ENCODE data around the gene CORO2B.
"Not testable (repeated sequence)": the region's sequence is repeated elsewhere in the genome, so short reads cannot be mapped to it uniquely, and the experiment has no call there.

Gene CORO2B

GRCh38 chr15:68676011-68676605 lies 97.3 kb downstream of the CORO2B start:
- DNase-seq (ENCODE audit: low read depth) = no peak
- H3K4me3 ChIP-seq (ENCODE audit: low read length) = no peak overlapping the region
- no peak for TF ChIP-seq CTCF (conservative IDR thresholded peaks at IDR 0.05; ENCODE audit: low read length)

GRCh38 chr15:68676926-68677325 lies 98.1 kb downstream of the CORO2B start:
- no peak for DNase-seq (ENCODE audit: low read depth)
- no peak for TF ChIP-seq CTCF (conservative IDR thresholded peaks at IDR 0.05; ENCODE audit: low read length)
- H3K4me3 ChIP-seq (ENCODE audit: low read length) = no peak overlapping the region

- H3K4me3 ChIP-seq (ENCODE audit: low read length) = no peak overlapping the region
- no peak for DNase-seq (ENCODE audit: low read depth)
- no peak for TF ChIP-seq CTCF (conservative IDR thresholded peaks at IDR 0.05; ENCODE audit: low read length)
Observed at GRCh38 chr15:68677996-68678395, 99.2 kb downstream of the CORO2B start.

GRCh38 chr15:68678746-68679145 lies 100.0 kb downstream of the CORO2B start:
- no peak for TF ChIP-seq CTCF (conservative IDR thresholded peaks at IDR 0.05; ENCODE audit: low read length)

GRCh38 chr15:68679161-68679560 lies 100.4 kb downstream of the CORO2B start:
- TF ChIP-seq CTCF (conservative IDR thresholded peaks at IDR 0.05; ENCODE audit: low read length) = no peak
- H3K4me3 ChIP-seq (ENCODE audit: low read length) = no peak overlapping the region
- DNase-seq (ENCODE audit: low read depth) = no peak

More at GRCh38 chr15:68678746-68679145, 100.0 kb downstream of the CORO2B start:
- H3K4me3 ChIP-seq (ENCODE audit: low read length) = no peak overlapping the region
- DNase-seq (ENCODE audit: low read depth) = no peak

GRCh38 chr15:68679961-68680371 lies 101.2 kb downstream of the CORO2B start:
- DNase-seq (ENCODE audit: low read depth) = no peak

GRCh38 chr15:68680756-68681155 lies 102.0 kb downstream of the CORO2B start:
- H3K4me3 ChIP-seq (ENCODE audit: low read length); DNase-seq (ENCODE audit: low read depth): not testable (repeated sequence)

More at GRCh38 chr15:68679961-68680371, 101.2 kb downstream of the CORO2B start:
- no peak overlapping the region for H3K4me3 ChIP-seq (ENCODE audit: low read length)
- TF ChIP-seq CTCF (conservative IDR thresholded peaks at IDR 0.05; ENCODE audit: low read length) = no peak
